Neutrophil (primary cell): Measurements from ENCODE around the gene UPF2.
"Not testable (repeated sequence)": the region's sequence is repeated elsewhere in the genome, so short reads cannot be mapped to it uniquely, and the experiment has no call there.

Source experiments
- H3K27ac ChIP-seq: fragments of 200-600 bp; sonication (generic); 2 replicates; pipeline ENCODE4 v1.5.1; 2016; ENCODE audit warnings: mild to moderate bottlenecking, moderate library complexity
- H3K27me3 ChIP-seq: fragments of 200-600 bp; sonication (generic); 2 replicates; pipeline ENCODE4 v1.6.0; 2016; ENCODE audit warnings: mild to moderate bottlenecking
- H3K36me3 ChIP-seq: fragments of 200-600 bp; sonication (generic); 2 replicates; pipeline ENCODE4 v1.5.1; 2017
- H3K4me1 ChIP-seq, 2 experiments: fragments of 200-600 bp in 1 of 2; sonication (generic) in 1 of 2; 1 replicate in 1 of 2; 2 replicates in 1 of 2; pipeline versions ENCODE4 v1.5.1 to v1.6.1; 2013 to 2016; ENCODE audit warnings: low read depth in 1 of 2, low read length in 1 of 2, mild to moderate bottlenecking in 1 of 2, moderate library complexity in 1 of 2; ENCODE audit not compliant: control insufficient read depth in 1 of 2, insufficient read depth in 1 of 2
- H3K4me3 ChIP-seq, 2 experiments: fragments of 200-600 bp in 1 of 2; sonication (generic) in 1 of 2; 1 replicate in 1 of 2; 2 replicates in 1 of 2; pipeline ENCODE4 v1.5.1; 2013 to 2016; ENCODE audit warnings: low read depth in 1 of 2, low read length in 1 of 2, mild to moderate bottlenecking in 1 of 2, moderate library complexity in 1 of 2
- H3K9me3 ChIP-seq: fragments of 200-600 bp; sonication (generic); 2 replicates; pipeline ENCODE4 v1.5.1; 2016
- TF ChIP-seq, protein P1 (sequence below): fragments of 200-600 bp; sonication (generic); IDR thresholded peaks from 2 replicates; pipeline ENCODE4 v1.5.1; 2016; ENCODE audit warnings: antibody characterized with exemption

UPF2 gene

DNA sequence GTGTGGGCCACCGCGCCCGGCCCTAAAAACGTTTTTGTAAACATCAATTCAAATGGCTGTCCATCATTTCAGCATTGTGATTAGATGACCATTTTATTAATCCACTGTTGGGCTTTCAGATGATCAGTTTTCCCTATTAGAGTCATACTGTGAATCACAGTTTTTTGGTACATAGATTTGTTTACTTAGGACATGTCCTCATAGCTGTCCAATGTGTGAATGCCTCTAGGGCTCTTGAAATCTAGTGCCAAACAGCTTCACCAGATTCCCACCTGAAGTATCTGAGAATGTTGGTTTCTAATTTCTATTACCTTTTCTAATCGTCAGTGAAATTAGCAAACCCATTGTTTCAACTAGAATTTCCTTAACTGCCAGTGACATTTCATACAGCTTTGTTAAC lies 66.8 kb downstream of the UPF2 start:
- Histone ChIP-seq H3K27ac (no peak overlapping the region), H3K36me3 (peaks cover 49% of the 10 kb centered on the region)

DNA sequence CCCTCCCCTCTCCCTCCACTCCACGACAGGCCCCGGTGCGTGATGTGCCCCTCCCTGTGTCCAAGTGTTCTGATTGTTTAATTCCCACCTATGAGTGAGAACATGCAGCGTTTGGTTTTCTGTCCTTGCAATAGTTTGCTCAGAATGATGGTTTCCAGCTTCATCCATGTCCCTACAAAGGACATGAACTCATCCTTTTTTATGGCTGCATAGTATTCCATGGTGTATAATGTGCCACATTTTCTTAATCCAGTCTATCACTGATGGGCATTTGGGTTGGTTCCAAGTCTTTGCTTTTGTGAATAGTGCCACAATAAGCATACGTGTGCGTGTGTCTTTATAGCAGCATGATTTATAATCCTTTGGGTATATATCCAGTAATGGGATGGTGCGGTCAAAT lies 70.1 kb downstream of the UPF2 start:
- not testable (repeated sequence) for H3K4me3 ChIP-seq, H3K4me1 ChIP-seq, H3K27ac ChIP-seq, H3K9me3 ChIP-seq, H3K27me3 ChIP-seq
- H3K36me3 ChIP-seq, result peaks cover 25% of the 10 kb centered on the region

More for the DNA sequence above, 66.8 kb downstream of the UPF2 start:
- Histone ChIP-seq H3K4me1 (no peaks in the 10 kb centered on the region), H3K9me3 (no peaks in the 10 kb centered on the region), H3K27me3 (no peaks in the 10 kb centered on the region), H3K4me3 (no peak overlapping the region)
- TF ChIP-seq, protein P1, sequence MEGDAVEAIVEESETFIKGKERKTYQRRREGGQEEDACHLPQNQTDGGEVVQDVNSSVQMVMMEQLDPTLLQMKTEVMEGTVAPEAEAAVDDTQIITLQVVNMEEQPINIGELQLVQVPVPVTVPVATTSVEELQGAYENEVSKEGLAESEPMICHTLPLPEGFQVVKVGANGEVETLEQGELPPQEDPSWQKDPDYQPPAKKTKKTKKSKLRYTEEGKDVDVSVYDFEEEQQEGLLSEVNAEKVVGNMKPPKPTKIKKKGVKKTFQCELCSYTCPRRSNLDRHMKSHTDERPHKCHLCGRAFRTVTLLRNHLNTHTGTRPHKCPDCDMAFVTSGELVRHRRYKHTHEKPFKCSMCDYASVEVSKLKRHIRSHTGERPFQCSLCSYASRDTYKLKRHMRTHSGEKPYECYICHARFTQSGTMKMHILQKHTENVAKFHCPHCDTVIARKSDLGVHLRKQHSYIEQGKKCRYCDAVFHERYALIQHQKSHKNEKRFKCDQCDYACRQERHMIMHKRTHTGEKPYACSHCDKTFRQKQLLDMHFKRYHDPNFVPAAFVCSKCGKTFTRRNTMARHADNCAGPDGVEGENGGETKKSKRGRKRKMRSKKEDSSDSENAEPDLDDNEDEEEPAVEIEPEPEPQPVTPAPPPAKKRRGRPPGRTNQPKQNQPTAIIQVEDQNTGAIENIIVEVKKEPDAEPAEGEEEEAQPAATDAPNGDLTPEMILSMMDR, result no peak

GRCh38 chr10:11962176-11962575 lies 80.4 kb downstream of the UPF2 start:
- no peaks in the 10 kb centered on the region for H3K27me3 ChIP-seq
- no peaks in the 10 kb centered on the region for H3K9me3 ChIP-seq
- TF ChIP-seq, protein P1, result no peak
- peaks cover 99% of the 10 kb centered on the region for H3K36me3 ChIP-seq
- H3K4me3 ChIP-seq, result no peak overlapping the region
- no peak overlapping the region for H3K27ac ChIP-seq
- no peaks in the 10 kb centered on the region for H3K4me1 ChIP-seq

GRCh38 chr10:11961771-11962170 lies 80.8 kb downstream of the UPF2 start:
- peaks cover 99% of the 10 kb centered on the region for H3K36me3 ChIP-seq
- H3K4me3 ChIP-seq, result no peak overlapping the region
- no peaks in the 10 kb centered on the region for H3K27me3 ChIP-seq
- TF ChIP-seq, protein P1, result no peak
- no peak overlapping the region for H3K27ac ChIP-seq
- no peaks in the 10 kb centered on the region for H3K9me3 ChIP-seq
- no peaks in the 10 kb centered on the region for H3K4me1 ChIP-seq

GRCh38 chr10:11959966-11960365 lies 82.6 kb downstream of the UPF2 start:
- Histone ChIP-seq H3K4me3 (no peak overlapping the region), H3K36me3 (peaks cover 100% of the 10 kb centered on the region), H3K9me3 (no peaks in the 10 kb centered on the region), H3K27ac (no peak overlapping the region), H3K4me1 (no peaks in the 10 kb centered on the region), H3K27me3 (no peaks in the 10 kb centered on the region)
- TF ChIP-seq, protein P1, result no peak

DNA sequence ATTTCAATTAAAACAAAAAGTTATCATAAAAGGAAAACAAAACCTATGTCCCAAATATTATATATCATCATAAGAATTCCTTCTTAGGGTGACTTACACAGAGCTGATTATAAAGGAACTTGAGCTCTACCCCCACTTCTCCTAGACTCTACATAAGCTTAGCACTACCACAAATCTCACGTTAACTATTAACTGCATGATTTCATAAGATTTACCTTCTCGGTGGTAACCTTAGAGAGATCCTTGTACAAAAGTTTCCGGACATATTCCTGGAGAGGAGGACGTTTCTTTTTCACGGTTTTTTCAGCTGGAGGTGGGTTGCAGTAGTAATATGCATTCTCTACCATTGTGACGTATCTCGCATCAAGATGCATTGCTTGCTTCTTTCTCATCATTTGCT lies 83.7 kb downstream of the UPF2 start:
- Histone ChIP-seq H3K9me3 (no peaks in the 10 kb centered on the region), H3K36me3 (peaks cover 97% of the 10 kb centered on the region), H3K27me3 (no peaks in the 10 kb centered on the region), H3K4me3 (no peak overlapping the region), H3K27ac (no peak overlapping the region), H3K4me1 (no peaks in the 10 kb centered on the region)
- TF ChIP-seq, protein P1, result no peak
